H1 (cell line): ENCODE results near the gene SSNA1. TPM values are rescaled to one million over a fixed set of nuclear protein-coding genes. Genes with fewer than 3 reads are reported as not detected.

ENCODE experiments used
- CTCF ChIA-PET: fragments of 300-600 bp; sonication (Branson Sonifier 250); formaldehyde crosslinking; loops from one replicate; lab custom pipeline; 2021; ENCODE audit not compliant: partially characterized antibody; lab: Charles Lee
- POLR2A ChIA-PET: fragments of 300-600 bp; sonication (Branson Sonifier 250); formaldehyde crosslinking; loops from one replicate; lab custom pipeline; 2021; ENCODE audit warnings: inconsistent platforms; ENCODE audit not compliant: partially characterized antibody; lab: Charles Lee
- DNase-seq, 2 experiments: peaks; one replicate each; pipeline versions ENCODE4 v3.0.0 to v3.0.0-alpha.2; 2010 to 2022; ENCODE audit warnings: low spot score in 2 of 2, low read depth in 1 of 2, mixed read lengths in 1 of 2
- FAIRE-seq: peaks from 2 replicates; lab custom pipeline; 2011; peaks lifted over from hg19 to GRCh38; lab: Jason Lieb, UNC
- H2AFZ ChIP-seq: 2 replicates; pipeline ENCODE4 v1.8.1; 2012; ENCODE audit warnings: low read length, inconsistent platforms
- H2AK5ac ChIP-seq: 2 replicates; pipeline ENCODE4 v1.6.1; 2013; ENCODE audit warnings: low read depth, low read length
- H2BK120ac ChIP-seq: replicated peaks from 2 replicates; pipeline ENCODE3; 2013; ENCODE audit warnings: low read depth, low read length, inconsistent platforms
- H2BK12ac ChIP-seq: 2 replicates; pipeline ENCODE4 v1.6.1; 2013; ENCODE audit warnings: low read depth, low read length
- H2BK15ac ChIP-seq: 2 replicates; pipeline ENCODE4 v1.6.1; 2013; ENCODE audit warnings: low read length
- H2BK20ac ChIP-seq: 2 replicates; pipeline ENCODE4 v1.6.1; 2013; ENCODE audit warnings: low read length
- H2BK5ac ChIP-seq: 2 replicates; pipeline ENCODE4 v1.6.1; 2013; ENCODE audit warnings: low read depth, low read length
- H3K14ac ChIP-seq: 2 replicates; pipeline ENCODE4 v1.6.1; 2013; ENCODE audit warnings: inconsistent platforms; ENCODE audit not compliant: insufficient read length
- H3K18ac ChIP-seq: 2 replicates; pipeline ENCODE4 v1.6.1; 2013; ENCODE audit warnings: low read length; ENCODE audit errors: extremely low read depth
- H3K23ac ChIP-seq: 2 replicates; pipeline ENCODE4 v1.6.1; 2013; ENCODE audit warnings: inconsistent platforms; ENCODE audit not compliant: insufficient read length
- H3K23me2 ChIP-seq: 2 replicates; pipeline ENCODE4 v1.6.1; 2013; ENCODE audit warnings: low read depth, low read length
- H3K27ac ChIP-seq: 2 replicates; pipeline ENCODE4 v1.6.1; 2011; ENCODE audit warnings: low read depth, low read length, inconsistent platforms
- H3K27me3 ChIP-seq, 4 experiments: replicated peaks in 1 of 4; 1 replicate in 1 of 4; 2 replicates in 3 of 4; pipeline versions ENCODE4 v1.6.1 to v1.8.1; 2011 to 2013; ENCODE audit warnings: low read length in 3 of 4, mild to moderate bottlenecking in 3 of 4, inconsistent platforms in 2 of 4, mixed read lengths in 2 of 4, moderate library complexity in 1 of 4; ENCODE audit not compliant: control insufficient read depth in 3 of 4, insufficient read depth in 3 of 4; ENCODE audit errors: extremely low read depth in 1 of 4
- H3K36me3 ChIP-seq, 4 experiments: 2 replicates each; pipeline versions ENCODE4 v1.6.1 to v1.8.1; 2011 to 2013; ENCODE audit warnings: mild to moderate bottlenecking in 4 of 4, low read length in 3 of 4, moderate library complexity in 2 of 4, control low read depth in 1 of 4, inconsistent platforms in 1 of 4; ENCODE audit not compliant: insufficient read depth in 4 of 4, control insufficient read depth in 2 of 4
- H3K4ac ChIP-seq: replicated peaks from 2 replicates; pipeline ENCODE3; 2013; ENCODE audit warnings: low read length, low read depth, mixed read lengths, inconsistent platforms; ENCODE audit not compliant: insufficient read length
- H3K4me1 ChIP-seq, 4 experiments: replicated peaks in 1 of 4; 1 replicate in 1 of 4; 2 replicates in 3 of 4; pipeline versions ENCODE4 v1.6.1 to v1.8.1; 2011 to 2013; ENCODE audit warnings: low read length in 3 of 4, inconsistent platforms in 2 of 4, mixed read lengths in 1 of 4; ENCODE audit not compliant: insufficient read depth in 4 of 4, control insufficient read depth in 3 of 4
- H3K4me2 ChIP-seq, 2 experiments: 2 replicates each; pipeline versions ENCODE4 v1.6.1 to v1.8.1; 2011 to 2013; ENCODE audit warnings: low read depth in 2 of 2, low read length in 2 of 2, control low read depth in 1 of 2, inconsistent platforms in 1 of 2, mild to moderate bottlenecking in 1 of 2; ENCODE audit not compliant: insufficient read depth in 1 of 2
- H3K4me3 ChIP-seq, 4 experiments: fragments of 200-600, 300-600 bp in 1 of 4; sonication (generic), shearing (Covaris generic), sonication (Bioruptor Twin) in 1 of 4; 2 replicates each; pipeline versions ENCODE4 v1.5.1 to v1.8.1; 2011 to 2016; ENCODE audit warnings: low read length in 4 of 4, low read depth in 3 of 4, control low read depth in 2 of 4, inconsistent platforms in 2 of 4, mild to moderate bottlenecking in 2 of 4, mixed read lengths in 1 of 4, moderate library complexity in 1 of 4; ENCODE audit not compliant: insufficient read depth in 2 of 4; ENCODE audit errors: extremely low read depth in 1 of 4
- H3K56ac ChIP-seq: replicated peaks from 2 replicates; pipeline ENCODE3; 2013; ENCODE audit warnings: low read depth, mild to moderate bottlenecking, mixed read lengths, low read length, inconsistent platforms; ENCODE audit not compliant: insufficient read length
- H3K79me1 ChIP-seq: 2 replicates; pipeline ENCODE4 v1.6.1; 2013; ENCODE audit warnings: low read depth, low read length, control low read depth
- H3K79me2 ChIP-seq, 2 experiments: 2 replicates each; pipeline versions ENCODE4 v1.6.1 to v1.8.1; 2012 to 2013; ENCODE audit warnings: low read length in 2 of 2, mild to moderate bottlenecking in 2 of 2, inconsistent platforms in 1 of 2; ENCODE audit not compliant: insufficient read depth in 2 of 2, control insufficient read depth in 1 of 2
- H3K9ac ChIP-seq, 4 experiments: replicated peaks in 1 of 4; 1 replicate in 1 of 4; 2 replicates in 3 of 4; pipeline versions ENCODE4 v1.6.1 to v1.8.1; 2011 to 2013; ENCODE audit warnings: low read depth in 3 of 4, low read length in 3 of 4, control low read depth in 2 of 4, mild to moderate bottlenecking in 2 of 4, moderate library complexity in 2 of 4, inconsistent platforms in 1 of 4; ENCODE audit errors: extremely low read depth in 1 of 4
- H3K9me3 ChIP-seq, 2 experiments: 2 replicates each; pipeline versions ENCODE4 v1.6.1 to v1.8.1; 2012 to 2013; ENCODE audit warnings: mild to moderate bottlenecking in 2 of 2, moderate library complexity in 2 of 2, control low read depth in 1 of 2, inconsistent platforms in 1 of 2, low read depth in 1 of 2, low read length in 1 of 2, mixed read lengths in 1 of 2; ENCODE audit not compliant: insufficient read depth in 2 of 2
- H4K20me1 ChIP-seq, 2 experiments: replicated peaks in 1 of 2; 2 replicates each; pipeline versions ENCODE3 to v1.8.1; 2011 to 2013; ENCODE audit warnings: inconsistent platforms in 2 of 2, low read length in 2 of 2, mild to moderate bottlenecking in 1 of 2; ENCODE audit not compliant: insufficient read depth in 2 of 2, control insufficient read depth in 1 of 2
- H4K5ac ChIP-seq: 2 replicates; pipeline ENCODE4 v1.6.1; 2013; ENCODE audit warnings: low read length, low read depth, mixed read lengths, inconsistent platforms; ENCODE audit not compliant: insufficient read length
- H4K8ac ChIP-seq: 2 replicates; pipeline ENCODE4 v1.8.0; 2013; ENCODE audit warnings: mild to moderate bottlenecking, moderate library complexity, low read length, inconsistent platforms; ENCODE audit not compliant: insufficient read depth; ENCODE audit errors: extremely low read depth
- H4K91ac ChIP-seq: replicated peaks from 2 replicates; pipeline ENCODE3; 2013; ENCODE audit warnings: low read length, mixed read lengths, inconsistent platforms; ENCODE audit not compliant: insufficient read length
- ASH2L ChIP-seq: fragments of 200-600, 300-600 bp; sonication (generic); IDR thresholded peaks from one replicate; pipeline ENCODE4 v1.7.1; 2017; ENCODE audit warnings: low read length
- CHD2 ChIP-seq: IDR thresholded peaks from 2 replicates; pipeline ENCODE4 v1.6.1; 2012; ENCODE audit warnings: low read length, improper control_type of control experiment
- CREB1 ChIP-seq: IDR thresholded peaks from 2 replicates; pipeline ENCODE4 v1.6.1; 2012; ENCODE audit warnings: inconsistent platforms
- JUND ChIP-seq: IDR thresholded peaks from 2 replicates; pipeline ENCODE4 v1.6.1; 2011; ENCODE audit warnings: mild to moderate bottlenecking, improper control_type of control experiment, low read length
- NANOG ChIP-seq: IDR thresholded peaks from 2 replicates; pipeline ENCODE4 v1.6.1; 2011; ENCODE audit warnings: low read length, low read depth, mild to moderate bottlenecking, inconsistent platforms; ENCODE audit not compliant: insufficient read depth, poor library complexity, severe bottlenecking
- POU5F1 ChIP-seq: IDR thresholded peaks from 2 replicates; pipeline ENCODE4 v1.6.1; 2011; ENCODE audit warnings: low read depth, mild to moderate bottlenecking, low read length, moderate library complexity
- RBBP5 ChIP-seq: IDR thresholded peaks from 2 replicates; pipeline ENCODE4 v1.7.1; 2012; ENCODE audit warnings: low read depth, mild to moderate bottlenecking, inconsistent platforms, low read length, moderate library complexity, borderline replicate concordance
- RNF2 ChIP-seq: fragments of 200-900, 300-1000 bp; sonication (generic); IDR thresholded peaks from 2 replicates; pipeline ENCODE4 v1.7.1; 2016; ENCODE audit warnings: borderline replicate concordance, low read depth, mild to moderate bottlenecking, antibody characterized with exemption, low read length; ENCODE audit not compliant: poor library complexity, severe bottlenecking; ENCODE audit errors: missing control alignments
- SP1 ChIP-seq: IDR thresholded peaks from 2 replicates; pipeline ENCODE4 v1.6.1; 2011; ENCODE audit warnings: low read depth, low read length
- SP4 ChIP-seq: IDR thresholded peaks from 2 replicates; pipeline ENCODE4 v1.6.1; 2012; ENCODE audit warnings: low read length, inconsistent platforms
- TBP ChIP-seq: IDR thresholded peaks from 2 replicates; pipeline ENCODE4 v1.6.1; 2011; ENCODE audit warnings: low read depth, low read length, improper control_type of control experiment
- WGBS, 2 experiments: shearing (Covaris generic) in 1 of 2; methylation state at CpG; one replicate each; pipeline versions ENCODE4 v1.1.6 to v1.1.7; 2013 to 2015; ENCODE audit warnings: low lambda C conversion rate in 2 of 2, mixed read lengths in 2 of 2, inconsistent platforms in 1 of 2, low coverage in 1 of 2, missing lambda C conversion rate in 1 of 2; ENCODE audit not compliant: insufficient replicate concordance in 2 of 2, insufficient coverage in 1 of 2, insufficient read length in 1 of 2; ENCODE audit errors: extremely low coverage in 1 of 2, missing lambda C conversion rate in 1 of 2; 5-methylcytosine and 5-hydroxymethylcytosine counted together
- polyA plus RNA-seq, 7 experiments: library from polyadenylated mRNA; depleted of rRNA in 3 of 7; stranded (reverse) in 5 of 7; unstranded in 2 of 7; fragments of >200 nt in 5 of 7; fragments of 200-250 nt in 2 of 7; gene quantifications; 1 replicate in 5 of 7; 2 replicates in 1 of 7; 4 replicates in 1 of 7; pipeline versions ENCODE4 v1.2.1 to v1.2.3, GENCODE V29; 2011 to 2013; ENCODE audit warnings: missing spikeins in 2 of 7, mixed read lengths in 2 of 7
- total RNA-seq: library from RNA; stranded (reverse); fragmentation: NEBNext Ultra II Directional; extraction: Animal tissue kit (Norgen Biotek cat#: 25700); gene quantifications from 2 replicates; pipeline ENCODE4 v1.2.1, GENCODE V29; 2021

The SSNA1 gene
- total and polyA plus RNA-seq, 2 of the 8 experiments (the other 6 are each of a cell fraction or from before 2014, with no cell fraction given), result 87.3 to 157 TPM

DNA sequence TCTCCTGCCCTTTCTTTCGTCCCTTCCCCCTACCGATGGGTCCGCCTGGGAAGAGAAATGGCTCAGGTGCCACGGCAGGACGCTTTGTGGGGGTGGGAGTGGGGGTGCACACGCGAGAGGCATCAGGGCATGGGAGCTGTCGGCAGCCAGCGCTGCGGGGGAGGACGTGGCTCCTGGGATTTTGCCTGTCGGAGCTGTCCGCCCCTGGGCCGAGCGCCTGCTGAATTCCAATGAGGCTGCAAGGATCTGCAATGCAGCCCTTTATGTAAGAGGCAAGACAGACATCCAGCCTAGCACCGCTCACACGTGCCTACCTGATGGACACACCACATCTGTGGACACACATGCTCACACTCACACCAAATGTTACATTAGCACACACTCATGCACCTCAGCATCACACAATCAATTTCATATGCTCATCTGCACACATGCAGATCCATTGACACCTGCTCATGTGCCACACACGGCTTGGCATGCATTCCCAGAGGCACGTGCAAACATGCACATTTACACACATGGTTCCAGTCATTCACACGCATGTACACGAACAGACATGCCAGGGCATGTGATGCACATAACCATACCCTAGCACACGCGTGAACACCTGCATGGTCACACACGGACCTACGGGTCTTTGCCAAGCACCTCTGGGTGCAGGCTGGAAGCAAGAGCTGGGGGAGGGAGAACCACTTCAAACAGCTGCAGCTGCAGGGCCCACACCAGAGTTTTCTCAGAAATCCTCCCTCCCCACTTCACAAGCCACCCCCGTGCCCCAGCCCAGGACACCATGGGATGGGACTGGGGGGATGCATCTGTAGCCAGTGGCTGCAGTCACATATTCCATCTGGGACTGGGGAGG lies 48.1 kb upstream of the SSNA1 start:
- FAIRE-seq, result no peak
- Histone ChIP-seq H3K27me3 (peaks cover 25 to 79% (median 72%) of the 10 kb centered on the region in 4 experiments), H3K9ac (no peak overlapping the region)
- no peak for TF ChIP-seq SP4
- TF ChIP-seq JUND, result no peak
- no peak for TF ChIP-seq CHD2
- no peak for TF ChIP-seq SP1
- no peak for TF ChIP-seq TBP
- TF ChIP-seq POU5F1, result no peak
- no peak for TF ChIP-seq CREB1
- TF ChIP-seq RNF2, result no peak
- no peak for TF ChIP-seq RBBP5
- TF ChIP-seq NANOG, result no peak
- TF ChIP-seq ASH2L, result no peak

More for the DNA sequence above, 48.1 kb upstream of the SSNA1 start:
- H3K4me1 ChIP-seq, result peaks cover 0 to 14% (median 11%) of the 10 kb centered on the region in 4 experiments; a peak in 6 of 7 replicates
- no peak overlapping the region for H3K23ac ChIP-seq
- CTCF ChIA-PET, result interaction anchor here (1.3 to 4.5 kb wide), 5 partner anchors 9 to 105 kb away, joined by 4 to 24 read pairs (median 11); no protein-coding TSS in a partner anchor
- H4K5ac ChIP-seq, result no peak overlapping the region
- no peak for DNase-seq
- no peaks in the 10 kb centered on the region for H3K9me3 ChIP-seq
- no peak overlapping the region for H2BK5ac ChIP-seq
- no peaks in the 10 kb centered on the region for H3K79me2 ChIP-seq
- H4K20me1 ChIP-seq, result peaks cover 1 to 18% of the 10 kb centered on the region in 2 experiments
- no peak overlapping the region for H2AFZ ChIP-seq
- no peak overlapping the region for H4K8ac ChIP-seq
- H2AK5ac ChIP-seq, result peak overlapping the region; percentile 54; the same call in 1 of the 2 replicates
- WGBS, 2 experiments, result 75% methylated on average over 26 of the region's 26 CpGs; no CpG with 5 or more reads in 1 of the 2 experiments
- no peak overlapping the region for H3K18ac ChIP-seq
- H3K27ac ChIP-seq, result no peak overlapping the region
- H3K14ac ChIP-seq, result no peak overlapping the region
- no peak overlapping the region for H2BK15ac ChIP-seq
- H3K56ac ChIP-seq, result no peak overlapping the region
- no peak overlapping the region for H2BK12ac ChIP-seq
- H4K91ac ChIP-seq, result no peak overlapping the region
- no peak overlapping the region for H3K4me3 ChIP-seq
- no peaks in the 10 kb centered on the region for H3K36me3 ChIP-seq
- no peak overlapping the region for H2BK120ac ChIP-seq
- H3K79me1 ChIP-seq, result 0 out of 2 replicates have a peak, but pooled peaks cover 2% of the 10 kb centered on the region
- H2BK20ac ChIP-seq, result no peak overlapping the region
- POLR2A ChIA-PET, result interaction anchor here (0.6 to 2.4 kb wide), 4 partner anchors 11 to 101 kb away, joined by 3 to 6 read pairs (median 4); partner anchors contain the start of genes RNF208 and TUBB4B
- no peak overlapping the region; a peak in 1 of 4 replicates for H3K4me2 ChIP-seq
- no peak overlapping the region for H3K4ac ChIP-seq
- peaks cover 4% of the 10 kb centered on the region; the same call in 1 of the 2 replicates for H3K23me2 ChIP-seq
